GM19025 (cell line): ENCODE measurements around the gene MCC.

ENCODE experiments used
- ATAC-seq: cut with Tn5 transposase; IDR thresholded peaks from one replicate; pipeline ENCODE4 v1.9.1; 2021; ENCODE audit warnings: mild to moderate bottlenecking, low read depth, moderate library complexity; ENCODE audit not compliant: unreplicated experiment

Gene MCC

DNA sequence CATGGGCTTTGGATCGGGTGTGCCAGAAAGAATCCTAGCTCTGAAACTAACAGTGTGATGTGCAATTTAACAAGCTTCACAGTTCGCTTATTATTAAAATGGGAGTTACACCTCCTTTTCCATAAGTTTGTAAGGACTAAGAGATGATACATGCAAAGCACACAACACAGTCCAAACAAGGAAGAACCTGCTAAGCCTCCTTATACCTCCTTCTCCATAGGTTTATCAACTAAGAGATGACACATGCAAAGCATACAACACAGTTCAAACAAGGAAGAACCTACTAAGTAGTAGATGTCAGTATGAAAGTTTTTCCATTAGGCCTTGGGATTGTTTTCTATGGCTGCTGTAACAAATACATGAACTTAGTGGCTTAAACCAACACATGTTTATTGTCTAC is 295.7 kb downstream of the MCC start:
- ATAC-seq = no peak

DNA sequence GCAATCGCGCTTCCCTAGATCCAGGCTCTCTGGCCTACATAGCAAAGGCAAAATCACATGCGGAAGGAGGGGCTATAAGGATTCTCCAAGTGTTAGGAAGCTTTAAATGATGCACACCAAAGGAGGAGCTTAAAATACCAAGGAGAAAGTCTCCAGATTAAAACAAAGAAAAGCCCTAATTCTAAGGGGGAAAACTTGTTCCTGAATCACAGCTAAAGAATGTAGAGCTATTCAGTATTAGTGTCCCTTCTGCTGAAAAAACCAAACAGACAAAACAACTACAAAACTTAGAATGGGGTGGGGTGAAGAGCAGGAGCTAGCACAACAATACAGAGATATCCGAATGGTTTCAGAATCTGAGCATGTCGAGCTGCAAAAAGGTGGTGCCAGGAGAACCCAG is 297.9 kb downstream of the MCC start:
- no peak for ATAC-seq

DNA sequence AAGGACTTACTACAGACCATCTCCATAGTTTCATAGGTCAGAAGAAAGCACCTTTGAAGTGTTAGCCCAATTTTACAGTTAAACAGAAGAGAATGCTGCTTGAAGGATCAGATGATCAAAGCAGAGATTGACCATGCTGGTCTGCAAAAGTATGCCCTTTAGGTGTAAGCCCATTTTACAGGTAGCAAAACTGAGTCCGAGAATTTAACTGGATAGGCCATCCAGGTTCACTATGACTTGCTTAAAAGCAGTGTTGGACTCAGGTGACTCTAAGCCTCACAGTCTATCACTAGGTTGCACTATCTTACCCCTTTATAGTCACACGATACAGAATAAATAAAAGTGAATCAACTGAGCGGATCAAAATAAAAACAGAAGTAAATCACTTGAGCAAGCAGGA is 299.0 kb downstream of the MCC start:
- no peak for ATAC-seq

DNA sequence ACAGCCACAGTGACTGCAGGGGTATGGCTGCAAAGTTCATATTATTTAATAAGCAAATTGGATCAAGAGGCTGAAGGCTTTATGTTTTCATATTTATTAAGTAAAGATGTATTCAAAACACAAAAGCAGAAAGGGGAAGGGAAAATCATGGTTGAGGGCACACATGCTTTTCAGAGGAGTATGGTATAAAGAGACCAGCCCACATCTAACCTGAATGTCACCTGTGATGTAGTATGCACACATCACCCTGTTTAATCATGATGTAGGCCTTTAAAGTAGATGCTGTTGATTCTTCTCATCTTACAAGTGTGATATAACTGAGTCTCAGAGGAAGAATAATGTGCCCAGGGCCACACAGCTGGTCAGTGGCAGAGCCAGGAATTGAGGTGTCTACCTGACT is 299.8 kb downstream of the MCC start:
- ATAC-seq = no peak

DNA sequence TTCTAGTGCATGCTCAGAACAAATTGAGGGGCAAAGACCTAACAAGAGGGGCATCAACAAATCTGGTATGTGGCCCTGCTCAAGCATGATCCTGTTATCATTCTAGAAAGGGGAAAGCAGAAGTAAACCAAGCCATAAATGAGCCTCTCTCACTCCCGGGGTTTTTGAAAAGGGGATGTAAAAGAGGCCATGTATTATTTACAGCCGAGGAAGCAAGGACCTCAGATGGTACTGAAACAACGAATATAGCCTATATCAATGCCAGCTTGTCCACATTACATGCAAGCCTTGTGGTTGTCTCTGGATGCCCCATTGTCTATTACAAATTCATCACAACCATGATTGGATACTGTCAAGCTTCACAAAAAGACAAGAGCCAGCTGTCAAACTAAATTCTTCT is 300.3 kb downstream of the MCC start:
- ATAC-seq = no peak

GRCh38 chr5:113186061-113186460 is 302.2 kb downstream of the MCC start:
- ATAC-seq = no peak

- no peak for ATAC-seq
Measured at GRCh38 chr5:113183694-113184093, 304.6 kb downstream of the MCC start.

DNA sequence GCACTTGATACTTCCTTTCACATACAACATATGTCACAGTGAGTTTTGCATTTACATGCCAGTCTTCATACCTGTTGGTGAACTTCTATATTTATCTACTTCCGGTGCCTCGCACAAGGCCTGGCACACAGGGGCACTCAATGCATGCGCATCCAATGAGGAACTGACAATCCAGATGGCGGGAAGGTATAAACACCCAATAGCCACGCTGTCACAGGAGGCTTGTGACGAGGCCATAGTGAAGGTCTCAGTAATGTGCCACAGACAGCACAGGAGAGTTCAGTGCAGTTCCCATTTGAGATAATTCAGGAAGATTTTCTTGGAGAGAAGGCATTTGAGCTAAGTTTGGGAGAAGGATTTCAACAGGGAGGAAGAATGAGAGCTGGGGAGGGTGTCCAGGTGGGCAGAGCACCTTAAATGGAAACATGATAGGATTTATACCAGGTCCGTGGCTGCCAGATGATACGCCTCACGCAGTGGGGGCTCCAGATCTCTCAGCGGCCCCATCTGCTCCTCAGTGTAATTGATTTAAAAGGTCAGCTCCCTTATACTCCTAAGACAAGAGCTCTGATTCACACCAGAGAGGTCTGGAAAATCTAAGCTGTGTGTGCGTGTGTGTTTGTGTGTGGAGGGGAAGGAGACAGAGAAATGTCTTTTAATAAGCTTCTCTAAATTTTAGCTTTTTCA is 305.5 kb downstream of the MCC start:
- no peak for ATAC-seq

- no peak for ATAC-seq
Measured at GRCh38 chr5:113181853-113182490, 306.3 kb downstream of the MCC start.

DNA sequence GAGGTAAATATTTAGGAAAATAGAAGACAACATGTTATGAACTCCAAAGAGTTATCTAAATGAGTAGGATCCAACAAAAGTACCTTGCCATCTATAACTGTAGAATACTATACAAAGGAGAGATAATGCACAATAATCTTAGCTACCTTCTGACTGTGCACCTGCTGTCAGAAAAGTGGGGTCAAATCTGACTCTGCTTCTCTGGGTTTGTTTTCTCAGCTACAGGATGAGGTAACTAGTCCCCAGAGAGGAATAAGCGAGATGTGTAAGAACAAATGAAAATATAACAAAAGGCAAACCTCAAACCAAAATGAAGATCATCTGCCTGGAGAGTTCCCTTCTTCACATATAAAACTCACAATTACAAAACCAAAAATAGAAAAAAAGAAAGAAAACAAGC is 306.8 kb downstream of the MCC start:
- ATAC-seq = no peak

DNA sequence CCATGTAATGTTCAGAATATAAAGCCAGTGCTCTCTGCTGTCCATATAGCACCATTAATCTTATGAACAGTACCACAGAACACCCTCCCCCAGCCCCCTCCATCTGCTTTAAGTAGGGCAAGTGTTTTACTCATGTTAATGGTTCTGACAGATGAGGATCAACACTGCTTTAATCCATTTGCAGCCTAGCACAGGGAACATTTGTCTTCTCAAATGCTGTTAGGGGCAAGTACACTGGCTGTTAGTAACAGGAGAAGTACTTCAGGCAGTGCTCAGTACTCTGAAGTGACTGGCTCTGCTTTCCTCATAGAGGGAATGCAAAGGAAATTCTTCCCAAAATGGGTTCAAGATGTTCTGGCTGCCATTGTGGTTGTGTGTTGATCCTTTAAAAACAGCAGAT is 309.1 kb downstream of the MCC start:
- no peak for ATAC-seq

GRCh38 chr5:113178073-113178779 is 310.0 kb downstream of the MCC start:
- ATAC-seq = no peak

- ATAC-seq = no peak
Measured at GRCh38 chr5:113177225-113177624, 311.0 kb downstream of the MCC start.

GRCh38 chr5:113176734-113177133 is 311.5 kb downstream of the MCC start:
- ATAC-seq = no peak

- no peak for ATAC-seq
Measured at GRCh38 chr5:113176196-113176595, 312.1 kb downstream of the MCC start.

DNA sequence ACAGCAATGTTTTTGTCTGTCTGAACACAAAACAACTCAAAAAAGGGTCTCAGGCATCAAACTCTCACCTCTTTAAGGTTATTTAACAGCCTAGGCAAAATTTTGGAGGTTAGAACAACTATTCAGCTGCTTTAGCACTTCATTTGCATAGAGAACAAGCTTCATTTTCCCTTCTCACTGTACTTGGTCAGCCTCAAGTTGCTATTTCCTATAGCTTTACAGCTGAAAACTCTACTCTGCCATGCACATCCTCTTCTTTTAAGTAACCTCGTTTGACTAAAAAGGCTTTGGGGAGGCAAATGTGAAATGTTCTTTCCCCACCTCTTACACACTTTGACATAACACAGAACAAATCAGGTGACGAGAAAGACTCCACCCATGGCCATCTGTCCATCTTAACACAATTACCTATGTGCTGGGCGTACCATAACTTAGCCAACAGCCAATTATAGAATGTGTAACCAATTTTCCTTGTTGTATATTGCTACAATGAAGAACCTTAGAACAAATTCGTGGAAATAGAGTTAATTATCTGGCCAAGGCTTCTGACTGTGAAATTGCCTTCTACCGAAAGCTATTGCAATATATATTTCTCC is 315.9 kb downstream of the MCC start:
- peak; percentile 81 for ATAC-seq

DNA sequence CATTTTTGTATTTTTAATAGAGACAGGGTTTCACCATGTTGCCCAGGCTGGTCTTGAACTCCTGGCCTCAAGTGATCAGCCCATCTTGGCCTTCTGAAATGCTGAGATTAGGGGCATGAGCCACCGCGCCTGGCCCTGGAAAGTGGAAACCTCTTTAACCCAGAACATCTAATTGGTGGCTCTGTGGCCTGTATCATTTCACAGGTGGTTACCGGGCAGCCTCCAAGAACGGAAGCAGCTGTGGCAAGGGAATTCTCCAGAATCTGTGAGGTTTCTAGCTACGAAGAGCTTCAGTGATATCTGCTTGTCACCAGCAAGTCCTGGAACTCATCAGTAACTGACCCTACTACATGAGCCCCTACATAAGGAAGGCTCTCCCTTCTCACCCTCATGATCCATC is 316.7 kb downstream of the MCC start:
- no peak for ATAC-seq

DNA sequence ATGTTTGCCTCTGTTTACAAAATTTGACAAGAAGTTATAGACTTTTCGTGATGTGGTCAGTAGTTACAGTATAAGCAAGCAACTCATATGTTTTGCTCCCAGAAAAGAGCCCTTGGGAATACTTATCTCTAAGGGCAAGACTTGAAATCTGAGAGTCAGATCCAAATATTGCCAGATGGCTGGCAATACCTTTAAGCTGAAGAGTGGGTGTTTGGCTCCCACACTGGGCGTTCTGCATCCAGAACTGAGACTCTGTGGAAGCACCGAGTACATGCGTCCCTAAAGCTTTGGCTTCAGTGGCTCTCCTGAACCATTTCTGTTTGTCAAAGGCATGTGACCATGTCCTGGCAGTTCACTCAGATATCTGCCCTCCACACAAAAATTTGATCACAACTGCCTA is 317.5 kb downstream of the MCC start:
- ATAC-seq = no peak

- ATAC-seq = no peak
Measured at GRCh38 chr5:113169720-113170119, 318.5 kb downstream of the MCC start.

GRCh38 chr5:113167985-113168384 is 320.3 kb downstream of the MCC start:
- ATAC-seq = no peak

DNA sequence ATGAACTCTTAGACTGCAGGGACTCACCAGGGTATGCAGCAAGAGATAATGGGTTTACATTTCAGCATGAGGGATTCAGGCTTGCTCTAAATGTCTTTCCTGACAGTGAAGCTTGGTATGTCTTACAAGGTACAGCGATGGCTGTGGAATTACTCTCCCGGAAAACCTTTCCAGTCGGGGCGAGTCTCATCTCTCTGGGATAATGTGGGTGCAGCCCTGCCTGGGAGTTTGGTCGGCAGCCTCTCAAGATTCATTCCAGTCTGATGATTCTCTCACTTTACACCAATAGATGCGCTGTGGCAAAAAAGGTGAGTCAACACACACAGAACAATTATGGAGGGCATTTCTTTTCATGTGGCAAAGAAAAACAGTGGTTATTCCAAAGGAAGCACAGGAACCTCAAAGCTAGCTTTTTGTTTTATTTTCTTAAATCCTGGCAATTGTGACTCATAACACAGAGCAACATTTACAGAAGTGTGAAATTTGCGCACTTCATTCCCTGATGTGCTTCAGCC is 321.3 kb downstream of the MCC start:
- ATAC-seq = no peak
